ENCODE measurements around the gene PGAP2. TPM values are rescaled to one million over a fixed set of nuclear protein-coding genes. Genes with fewer than 3 reads are reported as not detected.

Gene PGAP2
- total RNA-seq, 1 donor from 2014 or later = 22.4 TPM

- peaks cover 19% of the 10 kb centered on the region for H3K4me1 Mint-ChIP-seq (ENCODE audit: low read depth, unreplicated experiment)
- Histone ChIP-seq H3K36me3 (ENCODE audit: insufficient read depth, low read length) (peaks cover 21% of the 10 kb centered on the region), H3K79me2 (ENCODE audit: insufficient read depth, low read length) (peaks cover 37% of the 10 kb centered on the region), H2AFZ (ENCODE audit: low read depth, low read length) (no peak overlapping the region), H3K9me3 (ENCODE audit: insufficient read depth, low read depth, low read length) (no peaks in the 10 kb centered on the region), H3K4me1 (ENCODE audit: insufficient read depth, low read length) (no peaks in the 10 kb centered on the region), H3K4me3 (ENCODE audit: insufficient read depth, low read depth, low read length) (no peak overlapping the region), H4K20me1 (ENCODE audit: insufficient read depth, low read length) (peaks cover 73% of the 10 kb centered on the region), H3K27me3 (ENCODE audit: insufficient read depth, low read length) (no peaks in the 10 kb centered on the region), H3K9ac (ENCODE audit: low read length) (no peak overlapping the region), H3K27ac (ENCODE audit: low read depth, low read length) (no peak overlapping the region), H3K4me2 (ENCODE audit: low read length) (no peak overlapping the region)
- FAIRE-seq (no peak), DNase-seq (ENCODE audit: low read depth) (no peak)
- no peaks in the 10 kb centered on the region for H3K9me3 Mint-ChIP-seq (ENCODE audit: unreplicated experiment)
- TF ChIP-seq EZH2 (IDR thresholded peaks at IDR 0.05; ENCODE audit: insufficient read depth, low read length) = no peak
- TF ChIP-seq CTCF (IDR thresholded peaks at IDR 0.05; ENCODE audit: insufficient read depth, low read depth, low read length) = no peak
- H3K36me3 Mint-ChIP-seq (ENCODE audit: low read depth, unreplicated experiment) = peaks cover 28% of the 10 kb centered on the region
- no peak overlapping the region for H3K4me3 Mint-ChIP-seq (ENCODE audit: unreplicated experiment)
- no peak overlapping the region for H3K27ac Mint-ChIP-seq (ENCODE audit: unreplicated experiment)
- H3K27me3 Mint-ChIP-seq (ENCODE audit: low read depth, unreplicated experiment) = no peaks in the 10 kb centered on the region
Observed at GRCh38 chr11:3827434-3828186, 19.2 kb downstream of the PGAP2 start.

DNA sequence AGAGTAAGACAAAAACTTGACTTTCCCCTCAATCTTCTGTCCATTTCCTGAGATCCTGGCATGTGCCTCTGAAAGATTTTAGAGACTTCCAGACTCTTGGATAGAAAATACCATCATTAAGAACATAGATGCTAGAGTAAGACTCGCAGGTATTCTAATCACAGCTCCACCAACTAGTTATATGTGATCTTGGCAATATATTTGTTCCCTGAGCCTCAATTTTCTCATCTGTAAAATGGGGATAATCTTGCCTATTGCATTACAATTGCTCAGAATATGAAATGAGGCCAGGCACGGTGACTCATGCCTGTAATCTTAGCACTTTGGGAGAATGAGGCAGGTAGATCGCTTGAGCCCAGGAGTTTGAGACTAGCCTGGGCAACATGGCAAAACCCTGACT is 21.7 kb downstream of the PGAP2 start:
- Mint-ChIP-seq H3K4me1 (ENCODE audit: low read depth, unreplicated experiment) (peaks cover 28% of the 10 kb centered on the region), H3K27me3 (ENCODE audit: low read depth, unreplicated experiment) (no peaks in the 10 kb centered on the region), H3K36me3 (ENCODE audit: low read depth, unreplicated experiment) (peaks cover 24% of the 10 kb centered on the region), H3K4me3 (ENCODE audit: unreplicated experiment) (no peak overlapping the region), H3K9me3 (ENCODE audit: unreplicated experiment) (no peaks in the 10 kb centered on the region), H3K27ac (ENCODE audit: unreplicated experiment) (no peak overlapping the region)
- DNase-seq (ENCODE audit: low read depth) (no peak), FAIRE-seq (no peak)
- H3K9me3 ChIP-seq (ENCODE audit: insufficient read depth, low read depth, low read length) = no peaks in the 10 kb centered on the region
- no peak overlapping the region for H3K4me3 ChIP-seq (ENCODE audit: insufficient read depth, low read depth, low read length)
- H3K36me3 ChIP-seq (ENCODE audit: insufficient read depth, low read length) = peaks cover 22% of the 10 kb centered on the region
- TF ChIP-seq EZH2 (IDR thresholded peaks at IDR 0.05; ENCODE audit: insufficient read depth, low read length) = no peak
- TF ChIP-seq CTCF (IDR thresholded peaks at IDR 0.05; ENCODE audit: insufficient read depth, low read depth, low read length) = no peak
- H3K4me2 ChIP-seq (ENCODE audit: low read length) = no peak overlapping the region
- no peak overlapping the region for H3K9ac ChIP-seq (ENCODE audit: low read length)
- H3K27ac ChIP-seq (ENCODE audit: low read depth, low read length) = no peak overlapping the region
- H4K20me1 ChIP-seq (ENCODE audit: insufficient read depth, low read length) = peaks cover 95% of the 10 kb centered on the region
- H3K27me3 ChIP-seq (ENCODE audit: insufficient read depth, low read length) = no peaks in the 10 kb centered on the region
- H3K79me2 ChIP-seq (ENCODE audit: insufficient read depth, low read length) = peaks cover 62% of the 10 kb centered on the region
- H3K4me1 ChIP-seq (ENCODE audit: insufficient read depth, low read length) = peaks cover 5% of the 10 kb centered on the region
- H2AFZ ChIP-seq (ENCODE audit: low read depth, low read length) = no peak overlapping the region

- Histone ChIP-seq H3K27me3 (ENCODE audit: insufficient read depth, low read length) (no peaks in the 10 kb centered on the region), H3K4me3 (ENCODE audit: insufficient read depth, low read depth, low read length) (no peak overlapping the region), H3K9ac (ENCODE audit: low read length) (no peak overlapping the region), H3K27ac (ENCODE audit: low read depth, low read length) (no peak overlapping the region), H3K79me2 (ENCODE audit: insufficient read depth, low read length) (peaks cover 68% of the 10 kb centered on the region), H4K20me1 (ENCODE audit: insufficient read depth, low read length) (peaks cover 95% of the 10 kb centered on the region), H2AFZ (ENCODE audit: low read depth, low read length) (no peak overlapping the region), H3K9me3 (ENCODE audit: insufficient read depth, low read depth, low read length) (no peaks in the 10 kb centered on the region), H3K36me3 (ENCODE audit: insufficient read depth, low read length) (peaks cover 23% of the 10 kb centered on the region), H3K4me1 (ENCODE audit: insufficient read depth, low read length) (peaks cover 5% of the 10 kb centered on the region), H3K4me2 (ENCODE audit: low read length) (no peak overlapping the region)
- peaks cover 34% of the 10 kb centered on the region for H3K4me1 Mint-ChIP-seq (ENCODE audit: low read depth, unreplicated experiment)
- TF ChIP-seq CTCF (IDR thresholded peaks at IDR 0.05; ENCODE audit: insufficient read depth, low read depth, low read length) (no peak), EZH2 (IDR thresholded peaks at IDR 0.05; ENCODE audit: insufficient read depth, low read length) (no peak)
- FAIRE-seq (no peak), DNase-seq (ENCODE audit: low read depth) (no peak)
- peaks cover 25% of the 10 kb centered on the region for H3K36me3 Mint-ChIP-seq (ENCODE audit: low read depth, unreplicated experiment)
- H3K4me3 Mint-ChIP-seq (ENCODE audit: unreplicated experiment) = no peak overlapping the region
- no peaks in the 10 kb centered on the region for H3K27me3 Mint-ChIP-seq (ENCODE audit: low read depth, unreplicated experiment)
- no peaks in the 10 kb centered on the region for H3K9me3 Mint-ChIP-seq (ENCODE audit: unreplicated experiment)
- no peak overlapping the region for H3K27ac Mint-ChIP-seq (ENCODE audit: unreplicated experiment)
Observed at GRCh38 chr11:3830730-3831129, 22.4 kb downstream of the PGAP2 start.

All from astrocyte (in vitro differentiated cells and primary cell).